GM12878 (cell line): ENCODE results near the gene ACTMAP. TPM values are rescaled to one million over a fixed set of nuclear protein-coding genes. Genes with fewer than 3 reads are reported as not detected.

Experiments used
- BACH1 ChIP-seq: fragments of 450-650 bp; IDR thresholded peaks from 2 replicates; pipeline ENCODE4 v1.6.1; 2017; ENCODE audit warnings: mild to moderate bottlenecking, borderline replicate concordance
- EGR1 ChIP-seq, 2 experiments: IDR thresholded peaks; 1 replicate in 1 of 2; 2 replicates in 1 of 2; pipeline ENCODE4 v1.6.1; 2011 to 2012; ENCODE audit warnings: low read depth in 2 of 2, low read length in 2 of 2, borderline replicate concordance in 1 of 2, mild to moderate bottlenecking in 1 of 2, moderate library complexity in 1 of 2
- EP300 ChIP-seq, 2 experiments: fragments of 150-350 bp in 1 of 2; IDR thresholded peaks; 2 replicates each; pipeline ENCODE4 v1.6.1; 2011 to 2012; ENCODE audit warnings: low read depth in 2 of 2, low read length in 2 of 2, borderline replicate concordance in 1 of 2, improper control_type of control experiment in 1 of 2, inconsistent platforms in 1 of 2; ENCODE audit not compliant: control insufficient read depth in 1 of 2
- JUNB ChIP-seq: IDR thresholded peaks from 2 replicates; pipeline ENCODE4 v1.6.1; 2016; ENCODE audit warnings: antibody characterized with exemption, mild to moderate bottlenecking
- NR2C1 ChIP-seq: fragments of 450-650 bp; IDR thresholded peaks from 2 replicates; pipeline ENCODE4 v1.6.1; 2017; ENCODE audit warnings: antibody characterized with exemption, mild to moderate bottlenecking, moderate library complexity
- POU2F2 ChIP-seq: IDR thresholded peaks from 3 replicates; pipeline ENCODE4 v1.6.1; 2011; ENCODE audit warnings: low read depth, mild to moderate bottlenecking, low read length, borderline replicate concordance
- SMAD1 ChIP-seq: fragments of 450-650 bp; IDR thresholded peaks from 2 replicates; pipeline ENCODE4 v1.6.1; 2018; ENCODE audit warnings: mild to moderate bottlenecking, low read depth; ENCODE audit not compliant: partially characterized antibody
- SP1 ChIP-seq: IDR thresholded peaks from one replicate; pipeline ENCODE4 v1.6.1; 2011; ENCODE audit warnings: low read depth, low read length
- SRF ChIP-seq, 2 experiments: IDR thresholded peaks; 2 replicates each; pipeline ENCODE4 v1.6.1; 2011; ENCODE audit warnings: low read depth in 2 of 2, low read length in 2 of 2, mild to moderate bottlenecking in 1 of 2, moderate library complexity in 1 of 2
- STAT1 ChIP-seq: fragments of 450-650 bp; conservative IDR thresholded peaks from 2 replicates; pipeline ENCODE4 v1.6.1; 2014; ENCODE audit warnings: antibody characterized with exemption, mild to moderate bottlenecking
- TARDBP ChIP-seq: IDR thresholded peaks from 2 replicates; pipeline ENCODE4 v1.6.1; 2016; ENCODE audit warnings: borderline replicate concordance
- WRNIP1 ChIP-seq: IDR thresholded peaks from 2 replicates; pipeline ENCODE4 v1.6.1; 2011; ENCODE audit warnings: low read depth, low read length, improper control_type of control experiment, borderline replicate concordance
- ZNF207 ChIP-seq: fragments of 450-650 bp; IDR thresholded peaks from 2 replicates; pipeline ENCODE4 v1.6.1; 2014; ENCODE audit warnings: antibody characterized with exemption, mild to moderate bottlenecking, borderline replicate concordance
- polyA plus RNA-seq, 11 experiments: library from polyadenylated mRNA; depleted of rRNA in 4 of 11; unstranded in 6 of 11; stranded (reverse) in 5 of 11; fragments of >200 nt; fragmentation: Nextera tagmentation in 4 of 11; fragmentation: Illumina TruSeq in 1 of 11; extraction: Ambion mirVana in 4 of 11; extraction: Trizol in 1 of 11; gene quantifications; 1 replicate in 1 of 11; 2 replicates in 10 of 11; pipeline versions ENCODE4 v1.2.1 to v1.2.3, GENCODE V29; 2011 to 2016; ENCODE audit warnings: inconsistent platforms in 2 of 11, missing spikeins in 2 of 11, low read depth in 1 of 11
- total RNA-seq, 4 experiments: library from RNA; depleted of rRNA in 3 of 4; stranded (reverse); fragments of >200 nt in 3 of 4; fragmentation: Illumina TruSeq in 1 of 4; extraction: Trizol in 1 of 4; gene quantifications; 2 replicates each; pipeline versions ENCODE4 v1.2.1 to v1.2.3, GENCODE V29; 2013 to 2021
- TF ChIP-seq, protein P1 (sequence below): fragments of 450-650 bp; IDR thresholded peaks from 2 replicates; pipeline ENCODE4 v1.6.1; 2017; ENCODE audit warnings: mild to moderate bottlenecking, moderate library complexity
- TF ChIP-seq, protein P2 (sequence below): fragments of 450-650 bp; IDR thresholded peaks from 2 replicates; pipeline ENCODE4 v1.6.1; 2017; ENCODE audit warnings: mild to moderate bottlenecking
- TF ChIP-seq, protein P3 (sequence below): fragments of 450-650 bp; formaldehyde crosslinking; IDR thresholded peaks from 2 replicates; pipeline ENCODE4 v1.4.0; 2020; ENCODE audit warnings: mild to moderate bottlenecking, moderate library complexity
- TF ChIP-seq, protein P4 (sequence below): fragments of 450-650 bp; IDR thresholded peaks from 2 replicates; pipeline ENCODE4 v1.6.1; 2017; ENCODE audit warnings: mild to moderate bottlenecking, low read depth, inconsistent platforms; ENCODE audit not compliant: poor library complexity, severe bottlenecking

Gene ACTMAP
- total and polyA plus RNA-seq, 10 of the 15 experiments (the other 5 are each of a cell fraction or from before 2014, with no cell fraction given), result 3.0 to 26.2 (median 11.1) TPM

DNA sequence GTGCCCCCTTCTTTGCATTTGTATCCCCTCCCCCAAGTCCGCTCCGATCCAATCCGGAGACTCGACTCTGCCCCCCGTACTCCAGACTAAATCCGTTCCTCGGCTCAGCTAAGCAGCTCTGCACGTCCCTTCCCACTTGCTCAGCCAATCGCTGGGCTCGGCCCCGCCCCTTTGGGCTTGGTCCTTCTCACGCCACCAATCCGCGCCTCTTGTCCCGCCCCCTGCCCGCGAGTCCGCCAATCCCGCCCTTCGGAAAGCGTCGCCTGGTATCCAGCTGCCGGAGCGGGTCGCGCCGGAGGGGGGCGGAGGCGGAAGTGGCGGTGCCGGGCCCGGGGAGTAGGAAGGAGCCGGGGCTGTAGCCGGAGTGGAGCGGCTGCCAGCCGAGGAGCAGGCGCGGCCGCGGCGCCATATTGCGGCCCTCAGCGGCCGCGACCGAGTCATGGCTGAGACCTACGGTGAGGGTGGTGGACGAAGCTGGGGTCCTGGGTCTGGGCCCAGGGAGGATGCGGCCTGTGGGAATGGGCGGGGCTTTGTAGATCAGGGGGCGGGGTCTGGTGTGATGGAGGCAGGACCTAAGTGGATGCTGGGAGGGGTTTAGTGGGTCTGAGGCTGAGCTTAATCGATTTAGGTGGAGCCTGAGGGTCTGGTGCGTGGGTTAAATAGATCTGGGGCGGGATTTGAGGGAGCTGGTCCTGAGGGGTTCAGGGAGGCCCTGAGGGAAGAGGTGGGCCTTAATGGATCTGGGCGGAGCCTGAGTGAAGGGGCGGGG lies 27.8 kb upstream of the ACTMAP start, which contains the start of gene RAB4B (continued):
- TF ChIP-seq, protein P1, sequence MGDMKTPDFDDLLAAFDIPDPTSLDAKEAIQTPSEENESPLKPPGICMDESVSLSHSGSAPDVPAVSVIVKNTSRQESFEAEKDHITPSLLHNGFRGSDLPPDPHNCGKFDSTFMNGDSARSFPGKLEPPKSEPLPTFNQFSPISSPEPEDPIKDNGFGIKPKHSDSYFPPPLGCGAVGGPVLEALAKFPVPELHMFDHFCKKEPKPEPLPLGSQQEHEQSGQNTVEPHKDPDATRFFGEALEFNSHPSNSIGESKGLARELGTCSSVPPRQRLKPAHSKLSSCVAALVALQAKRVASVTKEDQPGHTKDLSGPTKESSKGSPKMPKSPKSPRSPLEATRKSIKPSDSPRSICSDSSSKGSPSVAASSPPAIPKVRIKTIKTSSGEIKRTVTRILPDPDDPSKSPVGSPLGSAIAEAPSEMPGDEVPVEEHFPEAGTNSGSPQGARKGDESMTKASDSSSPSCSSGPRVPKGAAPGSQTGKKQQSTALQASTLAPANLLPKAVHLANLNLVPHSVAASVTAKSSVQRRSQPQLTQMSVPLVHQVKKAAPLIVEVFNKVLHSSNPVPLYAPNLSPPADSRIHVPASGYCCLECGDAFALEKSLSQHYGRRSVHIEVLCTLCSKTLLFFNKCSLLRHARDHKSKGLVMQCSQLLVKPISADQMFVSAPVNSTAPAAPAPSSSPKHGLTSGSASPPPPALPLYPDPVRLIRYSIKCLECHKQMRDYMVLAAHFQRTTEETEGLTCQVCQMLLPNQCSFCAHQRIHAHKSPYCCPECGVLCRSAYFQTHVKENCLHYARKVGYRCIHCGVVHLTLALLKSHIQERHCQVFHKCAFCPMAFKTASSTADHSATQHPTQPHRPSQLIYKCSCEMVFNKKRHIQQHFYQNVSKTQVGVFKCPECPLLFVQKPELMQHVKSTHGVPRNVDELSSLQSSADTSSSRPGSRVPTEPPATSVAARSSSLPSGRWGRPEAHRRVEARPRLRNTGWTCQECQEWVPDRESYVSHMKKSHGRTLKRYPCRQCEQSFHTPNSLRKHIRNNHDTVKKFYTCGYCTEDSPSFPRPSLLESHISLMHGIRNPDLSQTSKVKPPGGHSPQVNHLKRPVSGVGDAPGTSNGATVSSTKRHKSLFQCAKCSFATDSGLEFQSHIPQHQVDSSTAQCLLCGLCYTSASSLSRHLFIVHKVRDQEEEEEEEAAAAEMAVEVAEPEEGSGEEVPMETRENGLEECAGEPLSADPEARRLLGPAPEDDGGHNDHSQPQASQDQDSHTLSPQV, result no peak
- TF ChIP-seq SMAD1 (no peak), WRNIP1 (no peak), SP1 (peak; percentile 98), EGR1 (IDR thresholded peaks at IDR 0.05; ENCODE audit: borderline replicate concordance in 1 of 2, low read depth in 2 of 2, low read length in 2 of 2) (peak in 1 of 2 experiments; percentile 56; a peak in 2 of 3 replicates), STAT1 (no peak), NR2C1 (no peak), SRF (IDR thresholded peaks at IDR 0.05; ENCODE audit: low read depth in 2 of 2, low read length in 2 of 2) (no peak), ZNF207 (no peak), TARDBP (no peak; the same call in 1 of the 2 replicates), POU2F2 (peak; percentile 82; the same call in 1 of the 3 replicates), BACH1 (peak; percentile 50; the same call in 1 of the 2 replicates), JUNB (no peak), EP300 (IDR thresholded peaks at IDR 0.05; ENCODE audit: borderline replicate concordance in 1 of 2, control insufficient read depth in 1 of 2, low read depth in 2 of 2, low read length in 2 of 2) (peak in 1 of 2 experiments; percentile 18; a peak in 1 of 4 replicates)
- TF ChIP-seq, protein P2, sequence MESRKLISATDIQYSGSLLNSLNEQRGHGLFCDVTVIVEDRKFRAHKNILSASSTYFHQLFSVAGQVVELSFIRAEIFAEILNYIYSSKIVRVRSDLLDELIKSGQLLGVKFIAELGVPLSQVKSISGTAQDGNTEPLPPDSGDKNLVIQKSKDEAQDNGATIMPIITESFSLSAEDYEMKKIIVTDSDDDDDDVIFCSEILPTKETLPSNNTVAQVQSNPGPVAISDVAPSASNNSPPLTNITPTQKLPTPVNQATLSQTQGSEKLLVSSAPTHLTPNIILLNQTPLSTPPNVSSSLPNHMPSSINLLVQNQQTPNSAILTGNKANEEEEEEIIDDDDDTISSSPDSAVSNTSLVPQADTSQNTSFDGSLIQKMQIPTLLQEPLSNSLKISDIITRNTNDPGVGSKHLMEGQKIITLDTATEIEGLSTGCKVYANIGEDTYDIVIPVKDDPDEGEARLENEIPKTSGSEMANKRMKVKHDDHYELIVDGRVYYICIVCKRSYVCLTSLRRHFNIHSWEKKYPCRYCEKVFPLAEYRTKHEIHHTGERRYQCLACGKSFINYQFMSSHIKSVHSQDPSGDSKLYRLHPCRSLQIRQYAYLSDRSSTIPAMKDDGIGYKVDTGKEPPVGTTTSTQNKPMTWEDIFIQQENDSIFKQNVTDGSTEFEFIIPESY, result no peak
- TF ChIP-seq, protein P3, sequence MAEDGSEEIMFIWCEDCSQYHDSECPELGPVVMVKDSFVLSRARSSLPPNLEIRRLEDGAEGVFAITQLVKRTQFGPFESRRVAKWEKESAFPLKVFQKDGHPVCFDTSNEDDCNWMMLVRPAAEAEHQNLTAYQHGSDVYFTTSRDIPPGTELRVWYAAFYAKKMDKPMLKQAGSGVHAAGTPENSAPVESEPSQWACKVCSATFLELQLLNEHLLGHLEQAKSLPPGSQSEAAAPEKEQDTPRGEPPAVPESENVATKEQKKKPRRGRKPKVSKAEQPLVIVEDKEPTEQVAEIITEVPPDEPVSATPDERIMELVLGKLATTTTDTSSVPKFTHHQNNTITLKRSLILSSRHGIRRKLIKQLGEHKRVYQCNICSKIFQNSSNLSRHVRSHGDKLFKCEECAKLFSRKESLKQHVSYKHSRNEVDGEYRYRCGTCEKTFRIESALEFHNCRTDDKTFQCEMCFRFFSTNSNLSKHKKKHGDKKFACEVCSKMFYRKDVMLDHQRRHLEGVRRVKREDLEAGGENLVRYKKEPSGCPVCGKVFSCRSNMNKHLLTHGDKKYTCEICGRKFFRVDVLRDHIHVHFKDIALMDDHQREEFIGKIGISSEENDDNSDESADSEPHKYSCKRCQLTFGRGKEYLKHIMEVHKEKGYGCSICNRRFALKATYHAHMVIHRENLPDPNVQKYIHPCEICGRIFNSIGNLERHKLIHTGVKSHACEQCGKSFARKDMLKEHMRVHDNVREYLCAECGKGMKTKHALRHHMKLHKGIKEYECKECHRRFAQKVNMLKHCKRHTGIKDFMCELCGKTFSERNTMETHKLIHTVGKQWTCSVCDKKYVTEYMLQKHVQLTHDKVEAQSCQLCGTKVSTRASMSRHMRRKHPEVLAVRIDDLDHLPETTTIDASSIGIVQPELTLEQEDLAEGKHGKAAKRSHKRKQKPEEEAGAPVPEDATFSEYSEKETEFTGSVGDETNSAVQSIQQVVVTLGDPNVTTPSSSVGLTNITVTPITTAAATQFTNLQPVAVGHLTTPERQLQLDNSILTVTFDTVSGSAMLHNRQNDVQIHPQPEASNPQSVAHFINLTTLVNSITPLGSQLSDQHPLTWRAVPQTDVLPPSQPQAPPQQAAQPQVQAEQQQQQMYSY (CRISPR knock-in tag), result no peak
- TF ChIP-seq, protein P4, sequence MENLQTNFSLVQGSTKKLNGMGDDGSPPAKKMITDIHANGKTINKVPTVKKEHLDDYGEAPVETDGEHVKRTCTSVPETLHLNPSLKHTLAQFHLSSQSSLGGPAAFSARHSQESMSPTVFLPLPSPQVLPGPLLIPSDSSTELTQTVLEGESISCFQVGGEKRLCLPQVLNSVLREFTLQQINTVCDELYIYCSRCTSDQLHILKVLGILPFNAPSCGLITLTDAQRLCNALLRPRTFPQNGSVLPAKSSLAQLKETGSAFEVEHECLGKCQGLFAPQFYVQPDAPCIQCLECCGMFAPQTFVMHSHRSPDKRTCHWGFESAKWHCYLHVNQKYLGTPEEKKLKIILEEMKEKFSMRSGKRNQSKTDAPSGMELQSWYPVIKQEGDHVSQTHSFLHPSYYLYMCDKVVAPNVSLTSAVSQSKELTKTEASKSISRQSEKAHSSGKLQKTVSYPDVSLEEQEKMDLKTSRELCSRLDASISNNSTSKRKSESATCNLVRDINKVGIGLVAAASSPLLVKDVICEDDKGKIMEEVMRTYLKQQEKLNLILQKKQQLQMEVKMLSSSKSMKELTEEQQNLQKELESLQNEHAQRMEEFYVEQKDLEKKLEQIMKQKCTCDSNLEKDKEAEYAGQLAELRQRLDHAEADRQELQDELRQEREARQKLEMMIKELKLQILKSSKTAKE, result no peak
